HepG2 (cell line): Measurements from ENCODE around the gene TRIM31. TPM values are rescaled to one million over a fixed set of nuclear protein-coding genes. Genes with fewer than 3 reads are reported as not detected.

Experiments used
- AFF4 ChIP-seq: sonication (generic); formaldehyde crosslinking; IDR thresholded peaks from 2 replicates; pipeline ENCODE4 v1.4.0; 2020; ENCODE audit warnings: missing genetic modification reagents
- ATF7-NPFF ChIP-seq: sonication (generic); formaldehyde crosslinking; IDR thresholded peaks from 2 replicates; pipeline ENCODE4 v1.8.1; 2023; ENCODE audit warnings: mild to moderate bottlenecking, low read depth, missing genetic modification reagents, moderate library complexity
- CHD2 ChIP-seq: IDR thresholded peaks from 2 replicates; pipeline ENCODE4 v1.6.1; 2011; ENCODE audit warnings: low read depth, low read length, improper control_type of control experiment
- HOXA5 ChIP-seq: sonication (generic); formaldehyde crosslinking; IDR thresholded peaks from 2 replicates; pipeline ENCODE4 v1.4.0; 2020; ENCODE audit warnings: missing genetic modification reagents
- IRF9 ChIP-seq: sonication (generic); formaldehyde crosslinking; IDR thresholded peaks from 2 replicates; pipeline ENCODE4 v1.8.0; 2022; ENCODE audit warnings: missing genetic modification reagents, mild to moderate bottlenecking, borderline replicate concordance
- KLF6 ChIP-seq: IDR thresholded peaks from 2 replicates; pipeline ENCODE4 v1.8.0; 2016; ENCODE audit warnings: missing biosample characterization, missing genetic modification reagents
- NFE2L1 ChIP-seq: sonication (generic); formaldehyde crosslinking; IDR thresholded peaks from 2 replicates; pipeline ENCODE4 v1.4.0; 2020; ENCODE audit warnings: missing genetic modification reagents, mild to moderate bottlenecking, borderline replicate concordance
- RERE ChIP-seq: IDR thresholded peaks from 2 replicates; pipeline ENCODE4 v1.6.1; 2016; ENCODE audit warnings: low read depth, missing genetic modification reagents, missing compliant biosample characterization
- TBX2 ChIP-seq: sonication (generic); formaldehyde crosslinking; IDR thresholded peaks from 2 replicates; pipeline ENCODE4 v1.5.0; 2020; ENCODE audit warnings: missing genetic modification reagents, mild to moderate bottlenecking, borderline replicate concordance
- TEAD3 ChIP-seq: optimal IDR thresholded peaks from 2 replicates; pipeline ENCODE3; 2016; ENCODE audit warnings: borderline replicate concordance
- ZBTB43 ChIP-seq: sonication (generic); formaldehyde crosslinking; conservative IDR thresholded peaks from 2 replicates; pipeline ENCODE4 v1.4.0; 2020; ENCODE audit warnings: missing genetic modification reagents
- ZMYM3 ChIP-seq: sonication (generic); formaldehyde crosslinking; IDR thresholded peaks from 2 replicates; pipeline ENCODE4 v1.5.1; 2020; ENCODE audit warnings: mild to moderate bottlenecking, missing genetic modification reagents
- ZNF337 ChIP-seq: sonication (generic); formaldehyde crosslinking; IDR thresholded peaks from 2 replicates; pipeline ENCODE4 v1.5.1; 2020; ENCODE audit warnings: missing genetic modification reagents, low read depth, mild to moderate bottlenecking, borderline replicate concordance
- ZSCAN9 ChIP-seq: IDR thresholded peaks from 2 replicates; pipeline ENCODE4 v1.6.1; 2016; ENCODE audit warnings: borderline replicate concordance
- polyA plus RNA-seq, 8 experiments: library from polyadenylated mRNA; depleted of rRNA in 3 of 8; stranded (reverse) in 7 of 8; unstranded in 1 of 8; fragments of >200 nt; fragmentation: Illumina TruSeq in 4 of 8; extraction: Trizol in 4 of 8; gene quantifications; 2 replicates each; pipeline versions ENCODE4 v1.2.1 to v1.2.3, GENCODE V29; 2011 to 2016; ENCODE audit warnings: low read depth in 4 of 8, missing spikeins in 1 of 8, mixed read lengths in 1 of 8; ENCODE audit not compliant: insufficient read depth in 1 of 8
- total RNA-seq, 5 experiments: library from RNA; depleted of rRNA; stranded (reverse); fragments of >200 nt; fragmentation: Illumina TruSeq; extraction: Trizol; gene quantifications; 2 replicates each; pipeline ENCODE4 v1.2.3, GENCODE V29; 2016; ENCODE audit warnings: low read depth in 1 of 5
- TF ChIP-seq, protein P1 (sequence below): sonication (generic); formaldehyde crosslinking; IDR thresholded peaks from 2 replicates; pipeline ENCODE4 v1.4.0; 2020; ENCODE audit warnings: missing genetic modification reagents
- TF ChIP-seq, protein P2 (sequence below): sonication (generic); formaldehyde crosslinking; IDR thresholded peaks from 2 replicates; pipeline ENCODE4 v1.4.0; 2020; ENCODE audit warnings: missing genetic modification reagents

Gene TRIM31
- total and polyA plus RNA-seq, 2 of the 13 experiments (the other 11 are each of a cell fraction or from before 2014, with no cell fraction given), result 0.13 to 0.51 TPM

- TF ChIP-seq KLF6 (CRISPR knock-in tag) (no peak), TEAD3 (CRISPR knock-in tag) (peak; percentile 28), IRF9 (CRISPR knock-in tag) (peak; percentile 16; the same call in 1 of the 2 replicates), AFF4 (CRISPR knock-in tag) (no peak), CHD2 (no peak), ZNF337 (CRISPR knock-in tag) (0 out of 2 replicates have a peak, but pooled peaks have one; percentile 11), TBX2 (no peak), ZSCAN9 (CRISPR knock-in tag) (no peak), ZMYM3 (CRISPR knock-in tag) (no peak), NFE2L1 (no peak), HOXA5 (CRISPR knock-in tag) (no peak), ATF7-NPFF (CRISPR knock-in tag) (no peak), RERE (CRISPR knock-in tag) (no peak), ZBTB43 (CRISPR knock-in tag) (no peak)
- TF ChIP-seq, protein P1, sequence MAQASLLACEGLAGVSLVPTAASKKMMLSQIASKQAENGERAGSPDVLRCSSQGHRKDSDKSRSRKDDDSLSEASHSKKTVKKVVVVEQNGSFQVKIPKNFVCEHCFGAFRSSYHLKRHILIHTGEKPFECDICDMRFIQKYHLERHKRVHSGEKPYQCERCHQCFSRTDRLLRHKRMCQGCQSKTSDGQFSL, result no peak
- TF ChIP-seq, protein P2, sequence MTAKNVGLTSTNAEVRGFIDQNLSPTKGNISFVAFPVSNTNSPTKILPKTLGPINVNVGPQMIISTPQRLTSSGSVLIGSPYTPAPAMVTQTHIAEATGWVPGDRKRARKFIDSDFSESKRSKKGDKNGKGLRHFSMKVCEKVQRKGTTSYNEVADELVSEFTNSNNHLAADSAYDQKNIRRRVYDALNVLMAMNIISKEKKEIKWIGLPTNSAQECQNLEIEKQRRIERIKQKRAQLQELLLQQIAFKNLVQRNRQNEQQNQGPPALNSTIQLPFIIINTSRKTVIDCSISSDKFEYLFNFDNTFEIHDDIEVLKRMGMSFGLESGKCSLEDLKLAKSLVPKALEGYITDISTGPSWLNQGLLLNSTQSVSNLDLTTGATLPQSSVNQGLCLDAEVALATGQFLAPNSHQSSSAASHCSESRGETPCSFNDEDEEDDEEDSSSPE (CRISPR knock-in tag), result no peak
Measured at GRCh38 chr6:30061858-30062458, 50.9 kb downstream of the TRIM31 start (continued).
